Testis (tissue), 3 donors: ENCODE measurements around the gene CHST2. TPM values are rescaled to one million over a fixed set of nuclear protein-coding genes. Genes with fewer than 3 reads are reported as not detected.

ENCODE experiments used
- DNase-seq: peaks from one replicate; pipeline ENCODE4 v3.0.0-alpha.2; 2019
- H3K27ac ChIP-seq, 2 donors: fragments of 200-600 bp; sonication (generic); one replicate each; pipeline ENCODE4 v1.5.1; 2019
- H3K27me3 ChIP-seq: fragments of 200-600 bp; sonication (generic); one replicate; pipeline ENCODE4 v1.5.1; 2019
- H3K36me3 ChIP-seq: fragments of 200-600 bp; sonication (generic); one replicate; pipeline ENCODE4 v1.5.1; 2017; ENCODE audit warnings: low read depth; ENCODE audit errors: missing control alignments
- H3K4me1 ChIP-seq: fragments of 200-600 bp; sonication (generic); one replicate; pipeline ENCODE4 v1.5.1; 2019
- H3K4me3 ChIP-seq, 2 donors: fragments of 200-600 bp; sonication (generic); one replicate each; pipeline ENCODE4 v1.5.1; 2017 to 2019
- H3K9me3 ChIP-seq: fragments of 200-600 bp; sonication (generic); one replicate; pipeline ENCODE4 v1.5.1; 2017
- POLR2A ChIP-seq: fragments of 450-650 bp; IDR thresholded peaks from one replicate; pipeline ENCODE4 v1.6.1; 2017; ENCODE audit warnings: antibody characterized with exemption, mild to moderate bottlenecking, moderate library complexity
- WGBS, 2 donors: methylation state at CpG; one replicate each; pipeline ENCODE4 v1.1.5; 2018; 5-methylcytosine and 5-hydroxymethylcytosine counted together
- intact Hi-C: fragments of 100-400 bp; cut with DNase I; formaldehyde crosslinking; loops from one replicate; pipeline ENCODE4 v1.15.1; 2023; ENCODE audit warnings: low total_unique reads
- polyA plus RNA-seq: library from polyadenylated mRNA; stranded (reverse); fragments of 350-450 nt; fragmentation: Illumina TruSeq; extraction: RNeasy Lipid Tissue Mini Kit (QIAGEN cat#74804); gene quantifications from one replicate; pipeline ENCODE4 v1.2.3, GENCODE V29; 2014; ENCODE audit warnings: low read depth, low replicate concordance; ENCODE audit not compliant: insufficient read depth
- total RNA-seq, 2 donors: library from RNA; depleted of rRNA; stranded (reverse); fragments of >200 nt; gene quantifications; one replicate each; pipeline ENCODE4 v1.2.3, GENCODE V29; 2016
- TF ChIP-seq, protein P1 (sequence below), 3 experiments: fragments of 450-650 bp in 2 of 3; fragments of 200-600 bp in 1 of 3; sonication (generic) in 1 of 3; IDR thresholded peaks; one replicate each; pipeline ENCODE4 v1.5.1; 2016 to 2019; ENCODE audit warnings: antibody characterized with exemption in 3 of 3, mild to moderate bottlenecking in 2 of 3, moderate library complexity in 1 of 3

Gene CHST2
- total and polyA plus RNA-seq, 3 donors from 2014 or later = 3.7 to 7.5 (median 6.8) TPM

DNA sequence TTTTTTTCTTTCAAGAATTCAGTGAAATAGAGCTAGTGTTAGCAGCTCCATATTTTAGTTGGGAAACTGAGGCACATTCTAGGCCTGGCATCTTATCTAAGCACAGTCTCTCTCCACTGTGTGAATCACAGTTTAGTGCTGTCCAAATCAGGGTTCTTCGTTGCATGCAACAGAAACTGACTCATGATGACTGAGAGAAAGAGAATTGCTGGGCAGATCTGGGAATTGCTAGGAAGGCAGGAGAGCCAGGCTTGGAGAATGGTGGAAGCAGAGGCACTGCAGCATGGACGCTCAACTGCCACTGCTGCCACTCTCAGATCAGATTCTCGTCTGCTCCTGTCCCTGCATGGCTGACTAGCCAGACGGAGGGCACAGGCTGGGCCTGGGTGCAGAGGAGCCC lies 40.7 kb upstream of the CHST2 start:
- WGBS, 2 donors = 89 to 90% methylated on average over 4 of the region's 4 CpGs
- intact Hi-C loops = no loop called here
- Histone ChIP-seq H3K9me3 (no peaks in the 10 kb centered on the region), H3K27me3 (no peaks in the 10 kb centered on the region), H3K4me3 (no peak overlapping the region), H3K4me1 (no peaks in the 10 kb centered on the region), H3K27ac (no peak overlapping the region), H3K36me3 (no peaks in the 10 kb centered on the region)
- no peak for DNase-seq
- no peak for TF ChIP-seq POLR2A
- TF ChIP-seq, protein P1, sequence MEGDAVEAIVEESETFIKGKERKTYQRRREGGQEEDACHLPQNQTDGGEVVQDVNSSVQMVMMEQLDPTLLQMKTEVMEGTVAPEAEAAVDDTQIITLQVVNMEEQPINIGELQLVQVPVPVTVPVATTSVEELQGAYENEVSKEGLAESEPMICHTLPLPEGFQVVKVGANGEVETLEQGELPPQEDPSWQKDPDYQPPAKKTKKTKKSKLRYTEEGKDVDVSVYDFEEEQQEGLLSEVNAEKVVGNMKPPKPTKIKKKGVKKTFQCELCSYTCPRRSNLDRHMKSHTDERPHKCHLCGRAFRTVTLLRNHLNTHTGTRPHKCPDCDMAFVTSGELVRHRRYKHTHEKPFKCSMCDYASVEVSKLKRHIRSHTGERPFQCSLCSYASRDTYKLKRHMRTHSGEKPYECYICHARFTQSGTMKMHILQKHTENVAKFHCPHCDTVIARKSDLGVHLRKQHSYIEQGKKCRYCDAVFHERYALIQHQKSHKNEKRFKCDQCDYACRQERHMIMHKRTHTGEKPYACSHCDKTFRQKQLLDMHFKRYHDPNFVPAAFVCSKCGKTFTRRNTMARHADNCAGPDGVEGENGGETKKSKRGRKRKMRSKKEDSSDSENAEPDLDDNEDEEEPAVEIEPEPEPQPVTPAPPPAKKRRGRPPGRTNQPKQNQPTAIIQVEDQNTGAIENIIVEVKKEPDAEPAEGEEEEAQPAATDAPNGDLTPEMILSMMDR (IDR thresholded peaks at IDR 0.05) = no peak

DNA sequence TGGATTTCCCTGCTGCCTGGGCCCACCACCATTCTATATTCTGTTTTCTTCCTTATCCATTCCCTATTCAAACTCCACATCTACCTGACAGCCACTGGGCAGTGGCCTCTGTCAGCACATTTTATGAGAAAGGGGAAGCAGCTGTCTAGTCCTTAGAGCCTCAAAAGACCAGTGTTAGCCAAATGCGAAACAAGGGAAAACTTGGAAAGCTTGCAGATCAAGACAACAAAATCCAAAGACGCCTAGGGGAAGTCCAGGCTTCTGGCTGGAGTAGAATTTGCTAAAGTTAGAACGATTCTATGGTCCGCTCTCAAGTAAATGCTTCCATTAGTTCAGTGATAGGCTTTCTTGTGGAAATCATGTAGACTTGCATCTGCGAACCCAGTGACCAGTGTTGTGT lies 39.4 kb upstream of the CHST2 start:
- TF ChIP-seq POLR2A = no peak
- TF ChIP-seq, protein P1 (IDR thresholded peaks at IDR 0.05) = no peak
- no peaks in the 10 kb centered on the region for H3K27me3 ChIP-seq
- intact Hi-C loops = no loop called here
- 87 to 90% methylated on average over 5 of the region's 5 CpGs for WGBS, 2 donors
- no peak for DNase-seq
- H3K36me3 ChIP-seq = no peaks in the 10 kb centered on the region
- H3K4me3 ChIP-seq = no peak overlapping the region
- H3K9me3 ChIP-seq = no peaks in the 10 kb centered on the region
- H3K27ac ChIP-seq = no peak overlapping the region
- no peaks in the 10 kb centered on the region for H3K4me1 ChIP-seq

- H3K27me3 ChIP-seq = no peaks in the 10 kb centered on the region
- no peaks in the 10 kb centered on the region for H3K4me1 ChIP-seq
- H3K9me3 ChIP-seq = no peaks in the 10 kb centered on the region
- H3K4me3 ChIP-seq = no peak overlapping the region
- no peak for TF ChIP-seq POLR2A
- TF ChIP-seq, protein P1 (IDR thresholded peaks at IDR 0.05) = no peak
- no peak overlapping the region for H3K27ac ChIP-seq
- H3K36me3 ChIP-seq = no peaks in the 10 kb centered on the region
- no peak for DNase-seq
- 88 to 90% methylated on average over 1 of the region's 1 CpG for WGBS, 2 donors
- intact Hi-C loops = no loop called here
These were observed 38.2 kb upstream of the CHST2 start for GRCh38 chr3:143081365-143081764.

DNA sequence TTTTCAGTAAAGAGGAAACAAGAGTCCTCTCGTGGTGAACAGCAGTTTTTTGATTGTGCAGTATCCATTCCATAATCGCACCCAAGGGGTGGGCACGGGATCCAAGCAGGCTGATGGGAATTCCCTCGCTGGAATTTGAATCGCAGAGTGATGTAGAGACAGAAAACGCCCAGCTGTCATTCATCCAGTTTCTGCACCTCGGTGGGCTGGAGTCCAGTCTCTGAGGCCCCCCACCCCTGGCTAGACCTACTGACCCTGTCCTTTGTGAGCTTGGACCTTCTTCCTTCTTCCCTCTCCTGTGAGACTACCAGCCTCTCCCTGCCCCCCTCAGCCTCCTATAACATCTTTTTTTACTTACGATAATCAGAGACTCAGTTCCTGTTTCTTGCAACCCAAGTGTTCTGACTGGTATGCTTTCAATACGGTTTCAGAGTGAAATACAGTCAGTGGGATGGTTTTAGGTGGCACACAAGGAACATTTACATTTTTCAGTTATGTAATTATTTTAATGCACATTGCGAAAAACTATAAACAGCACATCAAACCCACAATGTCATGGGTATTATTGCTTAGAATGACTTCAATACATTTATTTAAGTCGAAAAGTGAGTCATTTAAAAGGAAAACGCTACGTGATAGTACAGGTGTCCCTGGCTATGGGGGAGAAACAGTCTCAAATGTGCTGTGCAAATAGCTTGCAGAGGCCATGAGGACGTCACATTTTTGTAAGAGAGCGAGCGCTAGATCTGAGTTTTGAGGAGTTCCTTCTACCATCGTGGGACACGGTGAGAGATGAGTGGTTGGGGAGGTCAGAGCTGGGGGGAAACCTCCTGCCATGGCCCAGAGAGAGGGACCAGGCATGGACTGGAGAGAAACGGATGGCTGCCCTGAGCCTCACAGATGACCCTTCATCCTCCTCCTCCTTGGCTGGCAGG lies 37.5 kb upstream of the CHST2 start:
- no peaks in the 10 kb centered on the region for H3K4me1 ChIP-seq
- 83 to 89% methylated on average over 19 of the region's 19 CpGs for WGBS, 2 donors
- no peaks in the 10 kb centered on the region for H3K27me3 ChIP-seq
- no peaks in the 10 kb centered on the region for H3K9me3 ChIP-seq
- H3K36me3 ChIP-seq = no peaks in the 10 kb centered on the region
- TF ChIP-seq, protein P1 (IDR thresholded peaks at IDR 0.05) = no peak
- TF ChIP-seq POLR2A = no peak
- no peak for DNase-seq
- intact Hi-C loops = no loop called here
- H3K27ac ChIP-seq = no peak overlapping the region
- H3K4me3 ChIP-seq = no peak overlapping the region

- no peak overlapping the region for H3K4me3 ChIP-seq
- H3K27me3 ChIP-seq = no peaks in the 10 kb centered on the region
- H3K9me3 ChIP-seq = no peaks in the 10 kb centered on the region
- DNase-seq = no peak
- intact Hi-C loops = no loop called here
- H3K4me1 ChIP-seq = no peaks in the 10 kb centered on the region
- H3K36me3 ChIP-seq = no peaks in the 10 kb centered on the region
- no peak overlapping the region for H3K27ac ChIP-seq
- TF ChIP-seq, protein P1 (IDR thresholded peaks at IDR 0.05) = no peak
- 83 to 90% methylated on average over 2 to 3 of the region's 3 CpGs for WGBS, 2 donors
These were observed 35.8 kb upstream of the CHST2 start for GRCh38 chr3:143083781-143084180.
